ENCODE measurements around the gene SLIT3.

DNA sequence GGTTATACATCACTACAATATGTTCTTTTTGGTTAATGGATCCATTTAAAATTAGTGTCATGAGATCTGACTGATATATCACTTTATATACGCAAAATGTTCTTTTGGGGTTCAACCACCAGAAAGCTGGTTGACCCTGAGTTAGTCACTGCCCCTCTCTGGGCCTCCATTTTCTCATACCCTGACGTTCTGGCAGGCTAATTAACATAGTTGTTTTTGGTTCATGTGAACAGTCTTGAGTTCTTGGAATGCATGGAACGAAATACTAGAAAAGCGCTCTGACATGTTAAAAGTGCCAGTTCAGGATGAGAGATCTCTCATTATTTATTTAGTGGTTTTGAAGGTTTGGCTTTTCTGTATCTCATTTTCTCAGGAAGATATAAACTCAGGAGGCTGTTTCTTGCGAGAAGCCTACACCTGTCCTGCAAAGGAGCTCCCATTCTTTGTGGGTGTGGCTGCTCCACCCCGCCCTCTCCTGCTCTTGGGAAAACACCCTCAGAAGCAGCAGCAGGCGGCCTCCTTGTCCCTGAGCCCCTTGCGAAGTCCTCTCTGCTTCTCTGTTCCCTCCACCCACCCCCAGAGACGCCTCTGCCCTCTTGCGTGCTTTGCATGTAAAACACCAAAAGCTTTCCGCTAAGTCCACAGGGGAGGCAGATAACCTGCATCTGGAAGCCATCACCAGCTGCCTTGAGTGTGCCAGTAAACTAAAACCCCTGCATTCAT lies 419.4 kb downstream of the SLIT3 start:
- TF ChIP-seq, protein P1, sequence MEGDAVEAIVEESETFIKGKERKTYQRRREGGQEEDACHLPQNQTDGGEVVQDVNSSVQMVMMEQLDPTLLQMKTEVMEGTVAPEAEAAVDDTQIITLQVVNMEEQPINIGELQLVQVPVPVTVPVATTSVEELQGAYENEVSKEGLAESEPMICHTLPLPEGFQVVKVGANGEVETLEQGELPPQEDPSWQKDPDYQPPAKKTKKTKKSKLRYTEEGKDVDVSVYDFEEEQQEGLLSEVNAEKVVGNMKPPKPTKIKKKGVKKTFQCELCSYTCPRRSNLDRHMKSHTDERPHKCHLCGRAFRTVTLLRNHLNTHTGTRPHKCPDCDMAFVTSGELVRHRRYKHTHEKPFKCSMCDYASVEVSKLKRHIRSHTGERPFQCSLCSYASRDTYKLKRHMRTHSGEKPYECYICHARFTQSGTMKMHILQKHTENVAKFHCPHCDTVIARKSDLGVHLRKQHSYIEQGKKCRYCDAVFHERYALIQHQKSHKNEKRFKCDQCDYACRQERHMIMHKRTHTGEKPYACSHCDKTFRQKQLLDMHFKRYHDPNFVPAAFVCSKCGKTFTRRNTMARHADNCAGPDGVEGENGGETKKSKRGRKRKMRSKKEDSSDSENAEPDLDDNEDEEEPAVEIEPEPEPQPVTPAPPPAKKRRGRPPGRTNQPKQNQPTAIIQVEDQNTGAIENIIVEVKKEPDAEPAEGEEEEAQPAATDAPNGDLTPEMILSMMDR (IDR thresholded peaks at IDR 0.05; ENCODE audit: poor library complexity), result peak; percentile 22
- no peak for TF ChIP-seq EZH2 (IDR thresholded peaks at IDR 0.05; ENCODE audit: borderline replicate concordance)
